ENCODE data around the gene CALM3.

DNA sequence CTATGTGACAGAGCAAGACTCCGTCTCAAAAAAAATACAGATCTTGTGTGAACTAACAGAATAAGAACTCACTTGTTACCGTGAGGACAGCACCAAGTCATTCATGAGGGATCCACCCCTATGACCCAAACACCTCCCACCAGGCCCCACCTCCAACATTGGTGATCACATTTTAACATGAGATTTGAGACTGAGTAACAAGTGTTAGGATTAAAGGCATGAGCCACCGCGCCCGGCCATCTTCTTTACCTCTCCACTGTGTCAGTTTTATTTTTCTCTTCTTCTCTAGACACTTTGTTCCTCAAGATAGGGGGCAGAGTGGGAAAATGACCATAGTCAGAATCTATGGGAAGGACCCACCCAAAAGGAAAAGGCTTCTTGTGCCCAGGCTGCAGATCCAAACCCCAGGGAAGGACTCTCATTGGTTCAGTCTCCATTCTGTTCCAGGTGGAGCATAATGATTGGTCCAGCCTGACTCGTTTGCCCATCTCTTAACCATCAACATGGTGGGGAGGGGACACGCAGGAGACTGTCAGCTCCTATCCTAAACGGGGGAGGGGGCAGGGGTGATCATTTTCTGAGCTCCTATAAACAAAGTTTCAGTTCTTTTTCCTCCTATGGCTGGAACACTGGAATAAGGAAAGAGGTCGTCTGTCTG is 1.3 kb upstream of the CALM3 start:
- TF ChIP-seq, protein P1, sequence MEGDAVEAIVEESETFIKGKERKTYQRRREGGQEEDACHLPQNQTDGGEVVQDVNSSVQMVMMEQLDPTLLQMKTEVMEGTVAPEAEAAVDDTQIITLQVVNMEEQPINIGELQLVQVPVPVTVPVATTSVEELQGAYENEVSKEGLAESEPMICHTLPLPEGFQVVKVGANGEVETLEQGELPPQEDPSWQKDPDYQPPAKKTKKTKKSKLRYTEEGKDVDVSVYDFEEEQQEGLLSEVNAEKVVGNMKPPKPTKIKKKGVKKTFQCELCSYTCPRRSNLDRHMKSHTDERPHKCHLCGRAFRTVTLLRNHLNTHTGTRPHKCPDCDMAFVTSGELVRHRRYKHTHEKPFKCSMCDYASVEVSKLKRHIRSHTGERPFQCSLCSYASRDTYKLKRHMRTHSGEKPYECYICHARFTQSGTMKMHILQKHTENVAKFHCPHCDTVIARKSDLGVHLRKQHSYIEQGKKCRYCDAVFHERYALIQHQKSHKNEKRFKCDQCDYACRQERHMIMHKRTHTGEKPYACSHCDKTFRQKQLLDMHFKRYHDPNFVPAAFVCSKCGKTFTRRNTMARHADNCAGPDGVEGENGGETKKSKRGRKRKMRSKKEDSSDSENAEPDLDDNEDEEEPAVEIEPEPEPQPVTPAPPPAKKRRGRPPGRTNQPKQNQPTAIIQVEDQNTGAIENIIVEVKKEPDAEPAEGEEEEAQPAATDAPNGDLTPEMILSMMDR (IDR thresholded peaks at IDR 0.05) = no peak
- TF ChIP-seq EZH2 (IDR thresholded peaks at IDR 0.05) (no peak), EZH2phosphoT487 (IDR thresholded peaks at IDR 0.05) (no peak)
